DND-41 (cell line): Measurements from ENCODE around the gene SPINK6.

Experiments used
- ATAC-seq: fragments of 200-7000 bp; cut with Tn5 transposase; 3 replicates; pipeline ENCODE4 v1.9.1; 2021; ENCODE audit warnings: low read depth; ENCODE audit not compliant: insufficient read depth
- DNase-seq: peaks from one replicate; pipeline ENCODE4 v3.0.0-alpha.2; 2020
- H2AFZ ChIP-seq: 2 replicates; pipeline ENCODE4 v1.6.0; 2012; ENCODE audit warnings: low read depth, low read length
- H3K27ac ChIP-seq: 2 replicates; pipeline ENCODE4 v1.5.1; 2012; ENCODE audit warnings: low read length, inconsistent platforms
- H3K27me3 ChIP-seq: fragments of 200-600 bp; sonication (generic); 2 replicates; pipeline ENCODE4 v1.6.0; 2012; ENCODE audit warnings: low read length, mild to moderate bottlenecking, inconsistent platforms; ENCODE audit not compliant: insufficient read depth, poor library complexity
- H3K36me3 ChIP-seq: 2 replicates; pipeline ENCODE4 v1.5.1; 2012; ENCODE audit warnings: low read length, inconsistent platforms; ENCODE audit not compliant: insufficient read depth
- H3K4me1 ChIP-seq: 2 replicates; pipeline ENCODE4 v1.5.1; 2012; ENCODE audit warnings: mild to moderate bottlenecking, low read length; ENCODE audit not compliant: insufficient read depth
- H3K4me2 ChIP-seq: 2 replicates; pipeline ENCODE4 v1.6.0; 2012; ENCODE audit warnings: mild to moderate bottlenecking, moderate library complexity, low read length, inconsistent platforms; ENCODE audit not compliant: insufficient read depth
- H3K4me3 ChIP-seq, 2 experiments: fragments of 200-600 bp in 1 of 2; shearing (Covaris generic) in 1 of 2; 2 replicates each; pipeline ENCODE4 v1.5.1; 2012 to 2016; ENCODE audit warnings: inconsistent platforms in 2 of 2, low read length in 2 of 2, mild to moderate bottlenecking in 2 of 2, low read depth in 1 of 2, moderate library complexity in 1 of 2
- H3K79me2 ChIP-seq: 2 replicates; pipeline ENCODE4 v1.6.0; 2012; ENCODE audit warnings: low read length, inconsistent platforms; ENCODE audit not compliant: insufficient read depth
- H3K9ac ChIP-seq: 2 replicates; pipeline ENCODE4 v1.6.0; 2012; ENCODE audit warnings: low read depth, mild to moderate bottlenecking, inconsistent platforms, low read length, moderate library complexity
- H3K9me3 ChIP-seq: 2 replicates; pipeline ENCODE4 v1.5.1; 2012; ENCODE audit warnings: low read length, moderate library complexity, mild to moderate bottlenecking, inconsistent platforms; ENCODE audit not compliant: insufficient read depth, severe bottlenecking
- H4K20me1 ChIP-seq: 2 replicates; pipeline ENCODE4 v1.6.0; 2012; ENCODE audit warnings: low read length; ENCODE audit not compliant: insufficient read depth
- EZH2 ChIP-seq: IDR thresholded peaks from 3 replicates; pipeline ENCODE4 v1.6.1; 2012; ENCODE audit warnings: borderline replicate concordance, low read depth, mild to moderate bottlenecking, moderate library complexity, low read length, inconsistent platforms; ENCODE audit not compliant: severe bottlenecking
- TF ChIP-seq, protein P1 (sequence below): IDR thresholded peaks from 2 replicates; pipeline ENCODE4 v1.5.1; 2012; ENCODE audit warnings: borderline replicate concordance, low read length, moderate library complexity, mild to moderate bottlenecking; ENCODE audit not compliant: poor library complexity, severe bottlenecking; ENCODE audit errors: extremely low read depth

Gene SPINK6

DNA sequence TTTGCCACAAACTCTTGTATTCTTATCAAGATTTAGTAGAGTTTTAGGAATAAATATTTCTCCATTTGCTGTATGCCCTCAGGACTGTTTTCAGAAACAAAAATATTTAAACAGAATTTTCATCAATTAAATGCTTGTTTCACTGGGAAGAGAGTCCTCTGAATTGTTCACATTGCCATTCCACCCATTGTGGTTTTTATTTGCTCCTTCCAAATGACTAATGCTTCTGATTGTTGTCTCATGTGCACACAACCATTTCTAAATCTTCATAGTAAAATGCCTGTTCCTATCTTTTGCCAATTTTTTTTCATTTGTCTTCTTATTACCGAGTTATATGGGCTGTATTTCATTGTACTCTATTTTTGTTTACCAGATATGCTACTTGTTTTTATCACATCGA, 46.1 kb downstream of the SPINK6 start:
- Histone ChIP-seq H2AFZ (no peak overlapping the region), H3K9ac (no peak overlapping the region), H3K27me3 (no peaks in the 10 kb centered on the region), H3K36me3 (no peaks in the 10 kb centered on the region), H3K4me3 (no peak overlapping the region), H4K20me1 (no peaks in the 10 kb centered on the region), H3K27ac (no peak overlapping the region), H3K4me2 (no peak overlapping the region), H3K4me1 (no peaks in the 10 kb centered on the region), H3K9me3 (no peaks in the 10 kb centered on the region), H3K79me2 (no peaks in the 10 kb centered on the region)
- no peak for ATAC-seq
- no peak for TF ChIP-seq EZH2
- TF ChIP-seq, protein P1, sequence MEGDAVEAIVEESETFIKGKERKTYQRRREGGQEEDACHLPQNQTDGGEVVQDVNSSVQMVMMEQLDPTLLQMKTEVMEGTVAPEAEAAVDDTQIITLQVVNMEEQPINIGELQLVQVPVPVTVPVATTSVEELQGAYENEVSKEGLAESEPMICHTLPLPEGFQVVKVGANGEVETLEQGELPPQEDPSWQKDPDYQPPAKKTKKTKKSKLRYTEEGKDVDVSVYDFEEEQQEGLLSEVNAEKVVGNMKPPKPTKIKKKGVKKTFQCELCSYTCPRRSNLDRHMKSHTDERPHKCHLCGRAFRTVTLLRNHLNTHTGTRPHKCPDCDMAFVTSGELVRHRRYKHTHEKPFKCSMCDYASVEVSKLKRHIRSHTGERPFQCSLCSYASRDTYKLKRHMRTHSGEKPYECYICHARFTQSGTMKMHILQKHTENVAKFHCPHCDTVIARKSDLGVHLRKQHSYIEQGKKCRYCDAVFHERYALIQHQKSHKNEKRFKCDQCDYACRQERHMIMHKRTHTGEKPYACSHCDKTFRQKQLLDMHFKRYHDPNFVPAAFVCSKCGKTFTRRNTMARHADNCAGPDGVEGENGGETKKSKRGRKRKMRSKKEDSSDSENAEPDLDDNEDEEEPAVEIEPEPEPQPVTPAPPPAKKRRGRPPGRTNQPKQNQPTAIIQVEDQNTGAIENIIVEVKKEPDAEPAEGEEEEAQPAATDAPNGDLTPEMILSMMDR = no peak
- no peak for DNase-seq

DNA sequence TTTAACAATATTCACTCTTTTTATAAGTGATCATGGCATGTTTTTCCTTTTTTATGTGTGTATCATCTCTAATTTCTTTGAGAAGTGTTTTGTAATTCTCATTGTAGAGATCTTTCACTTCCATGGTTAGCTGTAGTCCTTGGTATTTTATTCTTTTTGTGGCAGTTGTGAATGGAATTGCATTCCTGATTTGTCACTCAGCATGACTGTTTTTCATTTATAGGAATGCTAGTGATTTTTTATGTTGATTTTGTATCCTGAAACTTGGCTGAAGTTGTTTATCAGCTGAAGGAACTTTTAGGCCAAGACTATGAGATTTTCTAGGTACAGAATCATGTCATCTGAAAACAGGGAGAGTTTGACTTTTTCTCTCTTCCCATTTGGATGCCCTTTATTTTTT, 52.6 kb downstream of the SPINK6 start:
- DNase-seq (no peak), ATAC-seq (no peak)
- Histone ChIP-seq H3K27me3 (no peaks in the 10 kb centered on the region), H4K20me1 (no peaks in the 10 kb centered on the region), H3K9ac (no peak overlapping the region), H3K27ac (no peak overlapping the region), H3K36me3 (no peaks in the 10 kb centered on the region), H2AFZ (no peak overlapping the region), H3K4me3 (no peak overlapping the region), H3K4me2 (no peak overlapping the region), H3K4me1 (no peaks in the 10 kb centered on the region), H3K79me2 (no peaks in the 10 kb centered on the region), H3K9me3 (peaks cover 2% of the 10 kb centered on the region)
- TF ChIP-seq, protein P1 = no peak
- no peak for TF ChIP-seq EZH2

DNA sequence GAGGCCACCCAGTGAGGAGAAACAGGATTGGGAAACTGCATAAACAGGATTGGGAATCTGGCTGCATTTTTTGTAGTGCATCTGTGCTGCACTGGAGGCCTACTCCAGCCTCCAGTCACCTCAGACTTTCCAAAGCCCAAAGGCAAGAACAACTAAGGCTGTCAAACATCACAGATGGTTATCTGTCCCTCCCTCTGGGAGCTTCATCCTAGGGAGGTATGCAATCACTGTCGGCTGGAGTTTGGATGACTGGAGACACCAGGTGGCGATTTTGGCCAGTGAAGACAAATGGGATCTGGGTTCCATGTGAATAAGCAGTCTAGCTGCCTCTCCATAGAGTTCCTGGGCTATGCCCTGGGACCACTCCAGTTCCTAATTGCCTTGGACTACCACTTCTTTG, 56.4 kb downstream of the SPINK6 start:
- ATAC-seq (no peak), DNase-seq (no peak)
- Histone ChIP-seq H3K4me2 (no peak overlapping the region), H3K27me3 (no peaks in the 10 kb centered on the region), H3K27ac (no peak overlapping the region), H3K79me2 (no peaks in the 10 kb centered on the region), H3K4me1 (no peaks in the 10 kb centered on the region), H4K20me1 (no peaks in the 10 kb centered on the region), H3K9me3 (peaks cover 2% of the 10 kb centered on the region), H2AFZ (no peak overlapping the region), H3K36me3 (no peaks in the 10 kb centered on the region), H3K4me3 (no peak overlapping the region), H3K9ac (no peak overlapping the region)
- no peak for TF ChIP-seq EZH2
- TF ChIP-seq, protein P1 = no peak

DNA sequence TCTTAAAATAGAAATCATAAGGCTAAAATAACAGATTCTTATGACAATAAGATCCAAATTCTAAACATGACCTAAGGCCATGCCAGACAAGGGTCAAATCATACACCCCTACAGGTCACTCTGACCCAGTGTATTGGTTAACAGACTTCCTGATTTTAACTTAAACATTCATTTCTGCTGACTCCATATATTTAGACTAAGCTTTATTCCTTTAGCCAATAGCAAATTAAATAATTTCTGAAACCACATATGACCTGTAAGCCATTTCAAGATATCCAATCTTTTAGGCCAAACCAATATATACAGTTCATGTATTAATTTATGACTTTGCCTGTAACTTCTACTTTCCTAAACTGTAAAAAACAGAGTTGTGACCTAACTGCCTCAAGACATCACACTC, 58.4 kb downstream of the SPINK6 start:
- no peak for ATAC-seq
- no peaks in the 10 kb centered on the region for H3K79me2 ChIP-seq

More for the DNA sequence above, 58.4 kb downstream of the SPINK6 start:
- Histone ChIP-seq H3K36me3 (no peaks in the 10 kb centered on the region), H3K27me3 (no peaks in the 10 kb centered on the region), H4K20me1 (no peaks in the 10 kb centered on the region), H2AFZ (no peak overlapping the region), H3K4me3 (no peak overlapping the region), H3K4me2 (no peak overlapping the region), H3K9me3 (peaks cover 2% of the 10 kb centered on the region), H3K4me1 (no peaks in the 10 kb centered on the region), H3K9ac (no peak overlapping the region), H3K27ac (no peak overlapping the region)
- no peak for TF ChIP-seq EZH2
- TF ChIP-seq, protein P1 = no peak
- DNase-seq = no peak
